Measurements from ENCODE around the gene MST1. TPM values are rescaled to one million over a fixed set of nuclear protein-coding genes. Genes with fewer than 3 reads are reported as not detected.

MST1 gene
- total and polyA plus RNA-seq, 2 experiments from 2014 or later, result 116 to 158 TPM

- Histone ChIP-seq H3K27ac (no peak overlapping the region), H3K4me2 (peak overlapping the region; percentile 92), H3K4me3 (peak overlapping the region; percentile 37), H3K4me1 (ENCODE audit: insufficient read depth) (peaks cover 18% of the 10 kb centered on the region), H3K27me3 (no peaks in the 10 kb centered on the region), H2AFZ (no peak overlapping the region), H3K9me2 (replicated peaks; ENCODE audit: insufficient read depth) (no peaks in the 10 kb centered on the region), H4K20me1 (ENCODE audit: insufficient read depth, poor library complexity, severe bottlenecking) (peaks cover 3% of the 10 kb centered on the region), H3K79me2 (peaks cover 13% of the 10 kb centered on the region), H3K36me3 (replicated peaks; ENCODE audit: insufficient read depth, low read depth) (no peaks in the 10 kb centered on the region), H3K9me3 (ENCODE audit: low read depth) (no peaks in the 10 kb centered on the region)
- 31% methylated on average over 33 of the region's 33 CpGs for WGBS (ENCODE audit: low lambda C conversion rate, missing lambda C conversion rate)
- no peak for DNase-seq (ENCODE audit: low spot score)
- TF ChIP-seq EZH2phosphoT487 (IDR thresholded peaks at IDR 0.05; ENCODE audit: low read depth, severe bottlenecking, unreplicated experiment), result no peak
- no peak for TF ChIP-seq CTCF (IDR thresholded peaks at IDR 0.05; ENCODE audit: poor library complexity)
- TF ChIP-seq EZH2 (IDR thresholded peaks at IDR 0.05; ENCODE audit: borderline replicate concordance), result no peak
These were observed 29.6 kb upstream of the MST1 start for GRCh38 chr3:49718858-49719213.

- Histone ChIP-seq H3K79me2 (peaks cover 9% of the 10 kb centered on the region), H3K9me3 (ENCODE audit: low read depth) (no peaks in the 10 kb centered on the region), H3K27me3 (no peaks in the 10 kb centered on the region), H3K36me3 (replicated peaks; ENCODE audit: insufficient read depth, low read depth) (no peaks in the 10 kb centered on the region), H4K20me1 (ENCODE audit: insufficient read depth, poor library complexity, severe bottlenecking) (peaks cover 3% of the 10 kb centered on the region), H3K4me1 (ENCODE audit: insufficient read depth) (peaks cover 18% of the 10 kb centered on the region), H3K4me3 (no peak overlapping the region), H3K9me2 (replicated peaks; ENCODE audit: insufficient read depth) (no peaks in the 10 kb centered on the region), H3K4me2 (peak overlapping the region; percentile 92), H2AFZ (no peak overlapping the region), H3K27ac (no peak overlapping the region)
- 90% methylated on average over 75 of the region's 75 CpGs for WGBS (ENCODE audit: low lambda C conversion rate, missing lambda C conversion rate)
- TF ChIP-seq EZH2phosphoT487 (IDR thresholded peaks at IDR 0.05; ENCODE audit: low read depth, severe bottlenecking, unreplicated experiment) (no peak), EZH2 (IDR thresholded peaks at IDR 0.05; ENCODE audit: borderline replicate concordance) (no peak), CTCF (IDR thresholded peaks at IDR 0.05; ENCODE audit: poor library complexity) (no peak)
- DNase-seq (ENCODE audit: low spot score), result no peak
These were observed 28.9 kb upstream of the MST1 start for GRCh38 chr3:49717959-49718857.

GRCh38 chr3:49717211-49717958 lies 28.1 kb upstream of the MST1 start:
- Histone ChIP-seq H3K27ac (no peak overlapping the region), H3K9me3 (ENCODE audit: low read depth) (no peaks in the 10 kb centered on the region), H3K4me2 (no peak overlapping the region), H3K4me1 (ENCODE audit: insufficient read depth) (peaks cover 12% of the 10 kb centered on the region), H3K79me2 (peaks cover 1% of the 10 kb centered on the region), H3K9me2 (replicated peaks; ENCODE audit: insufficient read depth) (no peaks in the 10 kb centered on the region), H3K27me3 (no peaks in the 10 kb centered on the region), H2AFZ (no peak overlapping the region), H3K36me3 (replicated peaks; ENCODE audit: insufficient read depth, low read depth) (no peaks in the 10 kb centered on the region), H4K20me1 (ENCODE audit: insufficient read depth, poor library complexity, severe bottlenecking) (peaks cover 3% of the 10 kb centered on the region), H3K4me3 (no peak overlapping the region)
- DNase-seq (ENCODE audit: low spot score), result peak; percentile 3
- no peak for TF ChIP-seq EZH2 (IDR thresholded peaks at IDR 0.05; ENCODE audit: borderline replicate concordance)
- no peak for TF ChIP-seq EZH2phosphoT487 (IDR thresholded peaks at IDR 0.05; ENCODE audit: low read depth, severe bottlenecking, unreplicated experiment)
- no peak for TF ChIP-seq CTCF (IDR thresholded peaks at IDR 0.05; ENCODE audit: poor library complexity)
- 92% methylated on average over 14 of the region's 14 CpGs for WGBS (ENCODE audit: low lambda C conversion rate, missing lambda C conversion rate)
